ENCODE data around the gene AUTS2.

The AUTS2 gene

DNA sequence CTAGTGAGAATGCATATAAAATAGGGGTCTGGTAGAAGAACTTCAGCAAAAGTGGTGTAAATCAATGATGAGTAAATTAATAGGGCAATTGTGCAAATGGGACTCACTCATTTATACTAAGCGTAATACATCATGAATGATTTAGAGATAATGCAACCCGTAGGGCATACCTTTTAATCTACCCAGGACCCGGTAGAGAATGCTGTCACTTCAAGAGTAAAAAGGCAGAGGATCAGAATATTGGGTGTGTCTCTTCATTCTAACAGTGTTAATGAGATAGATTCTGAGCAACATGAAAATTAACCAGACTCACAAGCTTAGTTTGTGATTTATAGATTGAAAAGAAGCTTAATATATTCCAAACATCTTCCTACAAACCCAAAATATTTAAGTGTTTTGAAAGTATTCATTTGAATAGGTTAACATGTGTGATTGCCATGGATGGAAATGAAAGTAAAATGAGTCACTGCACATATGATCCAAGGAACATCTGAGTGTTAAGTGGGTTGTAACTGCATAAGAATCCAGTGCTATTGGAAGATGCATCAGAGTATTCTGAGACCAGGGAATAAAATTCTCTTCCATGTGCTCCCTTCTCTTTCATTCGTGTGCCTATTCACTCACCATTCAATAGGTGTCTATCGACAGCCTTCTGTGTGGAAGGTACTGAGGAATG lies 690.6 kb downstream of the AUTS2 start:
- no peak overlapping the region for H3K27ac ChIP-seq (ENCODE audit: extremely low read depth, low read depth, low read length)
- no peaks in the 10 kb centered on the region for H3K4me1 ChIP-seq (ENCODE audit: control insufficient read depth, insufficient read depth, low read length)
- ChIA-PET CTCF (interaction anchor here (1.0 kb wide), 1 partner anchor 409 kb away, joined by 3 read pairs; no protein-coding TSS in a partner anchor), POLR2A (no interaction called here)
- no peak for TF ChIP-seq ZFP69B (tag by site-specific recombination; IDR thresholded peaks at IDR 0.05)
- TF ChIP-seq, protein P1, sequence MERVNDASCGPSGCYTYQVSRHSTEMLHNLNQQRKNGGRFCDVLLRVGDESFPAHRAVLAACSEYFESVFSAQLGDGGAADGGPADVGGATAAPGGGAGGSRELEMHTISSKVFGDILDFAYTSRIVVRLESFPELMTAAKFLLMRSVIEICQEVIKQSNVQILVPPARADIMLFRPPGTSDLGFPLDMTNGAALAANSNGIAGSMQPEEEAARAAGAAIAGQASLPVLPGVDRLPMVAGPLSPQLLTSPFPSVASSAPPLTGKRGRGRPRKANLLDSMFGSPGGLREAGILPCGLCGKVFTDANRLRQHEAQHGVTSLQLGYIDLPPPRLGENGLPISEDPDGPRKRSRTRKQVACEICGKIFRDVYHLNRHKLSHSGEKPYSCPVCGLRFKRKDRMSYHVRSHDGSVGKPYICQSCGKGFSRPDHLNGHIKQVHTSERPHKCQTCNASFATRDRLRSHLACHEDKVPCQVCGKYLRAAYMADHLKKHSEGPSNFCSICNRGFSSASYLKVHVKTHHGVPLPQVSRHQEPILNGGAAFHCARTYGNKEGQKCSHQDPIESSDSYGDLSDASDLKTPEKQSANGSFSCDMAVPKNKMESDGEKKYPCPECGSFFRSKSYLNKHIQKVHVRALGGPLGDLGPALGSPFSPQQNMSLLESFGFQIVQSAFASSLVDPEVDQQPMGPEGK (tag by site-specific recombination; IDR thresholded peaks at IDR 0.05), result no peak
- TF ChIP-seq, protein P2, sequence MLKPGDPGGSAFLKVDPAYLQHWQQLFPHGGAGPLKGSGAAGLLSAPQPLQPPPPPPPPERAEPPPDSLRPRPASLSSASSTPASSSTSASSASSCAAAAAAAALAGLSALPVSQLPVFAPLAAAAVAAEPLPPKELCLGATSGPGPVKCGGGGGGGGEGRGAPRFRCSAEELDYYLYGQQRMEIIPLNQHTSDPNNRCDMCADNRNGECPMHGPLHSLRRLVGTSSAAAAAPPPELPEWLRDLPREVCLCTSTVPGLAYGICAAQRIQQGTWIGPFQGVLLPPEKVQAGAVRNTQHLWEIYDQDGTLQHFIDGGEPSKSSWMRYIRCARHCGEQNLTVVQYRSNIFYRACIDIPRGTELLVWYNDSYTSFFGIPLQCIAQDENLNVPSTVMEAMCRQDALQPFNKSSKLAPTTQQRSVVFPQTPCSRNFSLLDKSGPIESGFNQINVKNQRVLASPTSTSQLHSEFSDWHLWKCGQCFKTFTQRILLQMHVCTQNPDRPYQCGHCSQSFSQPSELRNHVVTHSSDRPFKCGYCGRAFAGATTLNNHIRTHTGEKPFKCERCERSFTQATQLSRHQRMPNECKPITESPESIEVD (tag by site-specific recombination; IDR thresholded peaks at IDR 0.05), result no peak
- no peak for TF ChIP-seq GLIS2 (tag by site-specific recombination; IDR thresholded peaks at IDR 0.05)
- no peak for TF ChIP-seq ZNF138 (tag by site-specific recombination; IDR thresholded peaks at IDR 0.05; ENCODE audit: borderline replicate concordance)
- no peak for TF ChIP-seq ZNF133 (tag by site-specific recombination; IDR thresholded peaks at IDR 0.05)
- TF ChIP-seq, protein P3, sequence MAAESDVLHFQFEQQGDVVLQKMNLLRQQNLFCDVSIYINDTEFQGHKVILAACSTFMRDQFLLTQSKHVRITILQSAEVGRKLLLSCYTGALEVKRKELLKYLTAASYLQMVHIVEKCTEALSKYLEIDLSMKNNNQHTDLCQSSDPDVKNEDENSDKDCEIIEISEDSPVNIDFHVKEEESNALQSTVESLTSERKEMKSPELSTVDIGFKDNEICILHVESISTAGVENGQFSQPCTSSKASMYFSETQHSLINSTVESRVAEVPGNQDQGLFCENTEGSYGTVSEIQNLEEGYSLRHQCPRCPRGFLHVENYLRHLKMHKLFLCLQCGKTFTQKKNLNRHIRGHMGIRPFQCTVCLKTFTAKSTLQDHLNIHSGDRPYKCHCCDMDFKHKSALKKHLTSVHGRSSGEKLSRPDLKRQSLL (tag by site-specific recombination; IDR thresholded peaks at IDR 0.05), result no peak
- no peak for TF ChIP-seq ZNF311 (tag by site-specific recombination; IDR thresholded peaks at IDR 0.05; ENCODE audit: borderline replicate concordance)
- TF ChIP-seq ZBTB7A (tag by site-specific recombination; IDR thresholded peaks at IDR 0.05; ENCODE audit: low read depth), result no peak
- TF ChIP-seq ZNF558 (tag by site-specific recombination; IDR thresholded peaks at IDR 0.05), result no peak
- TF ChIP-seq ZNF248 (tag by site-specific recombination; IDR thresholded peaks at IDR 0.05), result no peak
- no peak for TF ChIP-seq ZNF223 (tag by site-specific recombination; IDR thresholded peaks at IDR 0.05)
- TF ChIP-seq ZNF585B (tag by site-specific recombination; IDR thresholded peaks at IDR 0.05), result no peak
- no peak for TF ChIP-seq ZNF660 (tag by site-specific recombination; IDR thresholded peaks at IDR 0.05)
- no peak for TF ChIP-seq ZNF10 (tag by site-specific recombination; IDR thresholded peaks at IDR 0.05)
- no peak for TF ChIP-seq ZNF48 (tag by site-specific recombination; IDR thresholded peaks at IDR 0.05)
- no peak for TF ChIP-seq ZNF521 (tag by site-specific recombination; IDR thresholded peaks at IDR 0.05)
- TF ChIP-seq ZBTB1 (tag by site-specific recombination; IDR thresholded peaks at IDR 0.05), result no peak
- no peaks in the 10 kb centered on the region for H3K9me3 ChIP-seq (ENCODE audit: control insufficient read depth, insufficient read depth, low read depth, low read length)
- no peaks in the 10 kb centered on the region for H3K36me3 ChIP-seq (ENCODE audit: control insufficient read depth in 2 of 2, insufficient read depth in 1 of 2, low read length in 2 of 2)
- no peak overlapping the region for H3K4me3 ChIP-seq (ENCODE audit: low read depth, low read length)

DNA sequence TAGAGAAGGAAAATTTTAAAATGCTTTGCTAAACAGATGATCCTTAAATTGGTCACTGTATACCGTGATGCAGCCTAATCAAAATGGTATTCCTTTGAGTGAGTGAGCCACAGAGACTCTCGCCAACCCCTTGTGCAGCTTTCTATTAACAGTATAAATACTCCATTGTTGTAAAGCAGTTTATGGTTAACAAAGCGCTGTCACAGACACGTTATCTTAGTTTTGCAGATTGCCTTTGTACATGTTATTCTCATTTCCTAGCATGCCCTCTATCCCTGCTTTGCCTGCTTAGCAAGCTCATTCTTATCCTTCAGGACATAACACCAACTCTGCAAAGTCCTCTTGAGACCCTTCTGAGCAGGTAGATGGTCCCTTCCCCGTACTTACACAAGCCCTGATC lies 694.4 kb downstream of the AUTS2 start:
- H3K4me1 ChIP-seq (ENCODE audit: control insufficient read depth, insufficient read depth, low read length), result no peaks in the 10 kb centered on the region
- no peak overlapping the region for H3K4me3 ChIP-seq (ENCODE audit: low read depth, low read length)
- H3K27ac ChIP-seq (ENCODE audit: extremely low read depth, low read depth, low read length), result no peak overlapping the region
- CTCF ChIA-PET, result no interaction called here
- H3K9me3 ChIP-seq (ENCODE audit: control insufficient read depth, insufficient read depth, low read depth, low read length), result no peaks in the 10 kb centered on the region
- POLR2A ChIA-PET, result no interaction called here
- no peaks in the 10 kb centered on the region for H3K36me3 ChIP-seq (ENCODE audit: control insufficient read depth in 2 of 2, insufficient read depth in 1 of 2, low read length in 2 of 2)
- no peak for TF ChIP-seq ZNF132 (tag by site-specific recombination; IDR thresholded peaks at IDR 0.05; ENCODE audit: borderline replicate concordance)
- no peak for TF ChIP-seq ZNF426 (tag by site-specific recombination; IDR thresholded peaks at IDR 0.05)
- no peak for TF ChIP-seq ZNF214 (tag by site-specific recombination; IDR thresholded peaks at IDR 0.05; ENCODE audit: borderline replicate concordance)
- TF ChIP-seq EGR2 (tag by site-specific recombination; IDR thresholded peaks at IDR 0.05; ENCODE audit: low read depth), result no peak
- no peak for TF ChIP-seq ZNF157 (tag by site-specific recombination; IDR thresholded peaks at IDR 0.05)
- TF ChIP-seq ZNF19 (tag by site-specific recombination; IDR thresholded peaks at IDR 0.05; ENCODE audit: low read depth), result no peak
- TF ChIP-seq ZNF48 (tag by site-specific recombination; IDR thresholded peaks at IDR 0.05), result no peak
- no peak for TF ChIP-seq ZNF341 (tag by site-specific recombination; IDR thresholded peaks at IDR 0.05; ENCODE audit: low read depth)
- TF ChIP-seq ZNF658 (tag by site-specific recombination; IDR thresholded peaks at IDR 0.05), result no peak
- TF ChIP-seq, protein P4, sequence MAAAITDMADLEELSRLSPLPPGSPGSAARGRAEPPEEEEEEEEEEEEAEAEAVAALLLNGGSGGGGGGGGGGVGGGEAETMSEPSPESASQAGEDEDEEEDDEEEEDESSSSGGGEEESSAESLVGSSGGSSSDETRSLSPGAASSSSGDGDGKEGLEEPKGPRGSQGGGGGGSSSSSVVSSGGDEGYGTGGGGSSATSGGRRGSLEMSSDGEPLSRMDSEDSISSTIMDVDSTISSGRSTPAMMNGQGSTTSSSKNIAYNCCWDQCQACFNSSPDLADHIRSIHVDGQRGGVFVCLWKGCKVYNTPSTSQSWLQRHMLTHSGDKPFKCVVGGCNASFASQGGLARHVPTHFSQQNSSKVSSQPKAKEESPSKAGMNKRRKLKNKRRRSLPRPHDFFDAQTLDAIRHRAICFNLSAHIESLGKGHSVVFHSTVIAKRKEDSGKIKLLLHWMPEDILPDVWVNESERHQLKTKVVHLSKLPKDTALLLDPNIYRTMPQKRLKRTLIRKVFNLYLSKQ (tag by site-specific recombination; IDR thresholded peaks at IDR 0.05; ENCODE audit: borderline replicate concordance), result no peak
- TF ChIP-seq, protein P5, sequence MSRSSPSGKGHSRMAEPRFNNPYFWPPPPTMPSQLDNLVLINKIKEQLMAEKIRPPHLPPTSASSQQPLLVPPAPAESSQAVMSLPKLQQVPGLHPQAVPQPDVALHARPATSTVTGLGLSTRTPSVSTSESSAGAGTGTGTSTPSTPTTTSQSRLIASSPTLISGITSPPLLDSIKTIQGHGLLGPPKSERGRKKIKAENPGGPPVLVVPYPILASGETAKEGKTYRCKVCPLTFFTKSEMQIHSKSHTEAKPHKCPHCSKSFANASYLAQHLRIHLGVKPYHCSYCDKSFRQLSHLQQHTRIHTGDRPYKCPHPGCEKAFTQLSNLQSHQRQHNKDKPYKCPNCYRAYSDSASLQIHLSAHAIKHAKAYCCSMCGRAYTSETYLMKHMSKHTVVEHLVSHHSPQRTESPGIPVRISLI (tag by site-specific recombination; IDR thresholded peaks at IDR 0.05), result no peak
- TF ChIP-seq KLF9 (tag by site-specific recombination; IDR thresholded peaks at IDR 0.05; ENCODE audit: low read depth), result no peak
- TF ChIP-seq SP7 (tag by site-specific recombination; IDR thresholded peaks at IDR 0.05), result no peak
